ENCODE results near the gene ARHGAP23. TPM values are rescaled to one million over a fixed set of nuclear protein-coding genes. Genes with fewer than 3 reads are reported as not detected.
"Not testable (repeated sequence)": the region's sequence is repeated elsewhere in the genome, so short reads cannot be mapped to it uniquely, and the experiment has no call there.

Gene ARHGAP23
- polyA plus RNA-seq, 1 donor = 23.6 TPM

- WGBS (ENCODE audit: insufficient coverage, low lambda C conversion rate) = no CpG with 5 or more reads among the region's 7 CpGs
- Histone ChIP-seq H3K4me1 (ENCODE audit: control insufficient read depth, insufficient read depth, low read length) (peaks cover 24% of the 10 kb centered on the region), H3K27me3 (ENCODE audit: control insufficient read depth, insufficient read depth, low read length) (peaks cover 2% of the 10 kb centered on the region), H3K36me3 (ENCODE audit: control insufficient read depth, insufficient read depth, low read length) (peaks cover 38% of the 10 kb centered on the region), H3K9me3 (ENCODE audit: control insufficient read depth, low read depth, low read length) (no peaks in the 10 kb centered on the region), H3K4me3 (ENCODE audit: low read length) (no peak overlapping the region), H3K27ac (ENCODE audit: low read length) (no peak overlapping the region)
- DNase-seq = no peak
Measured at GRCh38 chr17:38461683-38462082, 33.4 kb downstream of the ARHGAP23 start.

GRCh38 chr17:38463451-38463858 is 35.2 kb downstream of the ARHGAP23 start:
- peak overlapping the region; percentile 75 for H3K27ac ChIP-seq (ENCODE audit: low read length)
- DNase-seq = no peak
- no peak overlapping the region for H3K4me3 ChIP-seq (ENCODE audit: low read length)
- peaks cover 50% of the 10 kb centered on the region for H3K36me3 ChIP-seq (ENCODE audit: control insufficient read depth, insufficient read depth, low read length)
- peaks cover 2% of the 10 kb centered on the region for H3K27me3 ChIP-seq (ENCODE audit: control insufficient read depth, insufficient read depth, low read length)
- no peaks in the 10 kb centered on the region for H3K9me3 ChIP-seq (ENCODE audit: control insufficient read depth, low read depth, low read length)
- H3K4me1 ChIP-seq (ENCODE audit: control insufficient read depth, insufficient read depth, low read length) = peaks cover 24% of the 10 kb centered on the region
- no CpG with 5 or more reads among the region's 8 CpGs for WGBS (ENCODE audit: insufficient coverage, low lambda C conversion rate)

GRCh38 chr17:38464251-38464722 is 36.0 kb downstream of the ARHGAP23 start:
- H3K27me3 ChIP-seq (ENCODE audit: control insufficient read depth, insufficient read depth, low read length) = peaks cover 2% of the 10 kb centered on the region
- peaks cover 46% of the 10 kb centered on the region for H3K36me3 ChIP-seq (ENCODE audit: control insufficient read depth, insufficient read depth, low read length)
- peak overlapping the region; percentile 42 for H3K4me3 ChIP-seq (ENCODE audit: low read length)
- no peaks in the 10 kb centered on the region for H3K9me3 ChIP-seq (ENCODE audit: control insufficient read depth, low read depth, low read length)
- WGBS (ENCODE audit: insufficient coverage, low lambda C conversion rate) = no CpG with 5 or more reads among the region's 9 CpGs
- H3K4me1 ChIP-seq (ENCODE audit: control insufficient read depth, insufficient read depth, low read length) = peaks cover 24% of the 10 kb centered on the region
- no peak for DNase-seq
- peak overlapping the region; percentile 75 for H3K27ac ChIP-seq (ENCODE audit: low read length)

GRCh38 chr17:38464723-38465390 is 36.6 kb downstream of the ARHGAP23 start:
- H3K36me3 ChIP-seq (ENCODE audit: control insufficient read depth, insufficient read depth, low read length) = peaks cover 43% of the 10 kb centered on the region
- H3K27ac ChIP-seq (ENCODE audit: low read length) = peak overlapping the region; percentile 75
- DNase-seq = peak; percentile 78 to 82
- H3K9me3 ChIP-seq (ENCODE audit: control insufficient read depth, low read depth, low read length) = no peaks in the 10 kb centered on the region
- 10% methylated on average over 2 of the region's 28 CpGs for WGBS (ENCODE audit: insufficient coverage, low lambda C conversion rate)
- H3K4me1 ChIP-seq (ENCODE audit: control insufficient read depth, insufficient read depth, low read length) = peaks cover 23% of the 10 kb centered on the region
- peak overlapping the region; percentile 42 for H3K4me3 ChIP-seq (ENCODE audit: low read length)
- H3K27me3 ChIP-seq (ENCODE audit: control insufficient read depth, insufficient read depth, low read length) = peaks cover 2% of the 10 kb centered on the region

DNA sequence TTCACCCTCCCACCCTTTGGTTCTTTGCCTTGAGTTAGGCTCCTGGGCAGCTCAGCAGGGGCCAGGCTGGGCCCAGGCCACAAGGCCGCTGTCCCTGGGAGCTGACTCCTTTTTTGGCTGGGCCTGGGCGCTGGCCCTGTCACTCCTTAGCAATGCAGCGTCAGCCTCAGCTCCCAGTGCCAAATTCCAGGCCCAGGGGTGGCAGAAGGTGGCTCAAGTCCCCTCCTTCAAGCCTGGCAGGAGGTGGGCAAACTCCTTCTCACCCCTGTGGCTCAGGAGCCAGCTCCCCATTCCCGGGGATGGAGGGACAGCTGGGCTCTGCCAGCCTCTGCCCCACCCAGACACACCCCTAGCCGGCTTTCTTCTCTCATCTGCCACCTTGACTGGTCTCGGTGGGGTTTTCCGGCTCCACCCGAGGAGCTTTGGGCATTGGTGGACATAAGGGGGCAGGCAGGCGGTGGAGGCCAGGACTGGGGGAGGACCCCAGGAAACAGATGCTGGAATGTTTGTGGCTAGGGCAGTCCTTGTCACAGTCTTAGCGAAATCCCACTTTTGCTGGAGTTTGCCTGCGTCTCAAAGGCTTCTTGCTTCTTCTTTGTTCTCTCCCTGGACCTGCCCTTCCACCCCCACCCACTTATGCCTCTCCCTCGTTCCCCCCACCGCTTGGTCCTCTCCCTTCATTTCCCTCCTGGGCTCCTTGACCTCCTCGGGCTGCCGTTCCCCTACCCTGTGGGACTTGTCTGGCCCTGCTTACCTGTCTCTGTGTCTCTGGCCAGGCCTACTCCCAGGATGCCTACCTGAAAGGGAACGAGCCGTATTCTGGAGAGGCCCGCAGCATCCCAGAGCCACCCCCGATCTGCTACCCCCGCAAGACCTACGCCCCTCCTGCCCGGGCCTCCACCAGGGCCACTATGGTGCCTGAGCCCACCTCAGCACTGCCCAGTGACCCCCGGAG is 37.4 kb downstream of the ARHGAP23 start:
- peak overlapping the region; percentile 75 for H3K27ac ChIP-seq (ENCODE audit: low read length)
- peaks cover 2% of the 10 kb centered on the region for H3K27me3 ChIP-seq (ENCODE audit: control insufficient read depth, insufficient read depth, low read length)
- no peak for DNase-seq
- whole genome bisulfite sequencing (ENCODE audit: insufficient coverage, low lambda C conversion rate) = 82% methylated on average over 2 of the region's 23 CpGs
- H3K4me1 ChIP-seq (ENCODE audit: control insufficient read depth, insufficient read depth, low read length) = peaks cover 17% of the 10 kb centered on the region
- H3K4me3 ChIP-seq (ENCODE audit: low read length) = peak overlapping the region; percentile 42
- H3K9me3 ChIP-seq (ENCODE audit: control insufficient read depth, low read depth, low read length) = no peaks in the 10 kb centered on the region
- H3K36me3 ChIP-seq (ENCODE audit: control insufficient read depth, insufficient read depth, low read length) = peaks cover 46% of the 10 kb centered on the region

DNA sequence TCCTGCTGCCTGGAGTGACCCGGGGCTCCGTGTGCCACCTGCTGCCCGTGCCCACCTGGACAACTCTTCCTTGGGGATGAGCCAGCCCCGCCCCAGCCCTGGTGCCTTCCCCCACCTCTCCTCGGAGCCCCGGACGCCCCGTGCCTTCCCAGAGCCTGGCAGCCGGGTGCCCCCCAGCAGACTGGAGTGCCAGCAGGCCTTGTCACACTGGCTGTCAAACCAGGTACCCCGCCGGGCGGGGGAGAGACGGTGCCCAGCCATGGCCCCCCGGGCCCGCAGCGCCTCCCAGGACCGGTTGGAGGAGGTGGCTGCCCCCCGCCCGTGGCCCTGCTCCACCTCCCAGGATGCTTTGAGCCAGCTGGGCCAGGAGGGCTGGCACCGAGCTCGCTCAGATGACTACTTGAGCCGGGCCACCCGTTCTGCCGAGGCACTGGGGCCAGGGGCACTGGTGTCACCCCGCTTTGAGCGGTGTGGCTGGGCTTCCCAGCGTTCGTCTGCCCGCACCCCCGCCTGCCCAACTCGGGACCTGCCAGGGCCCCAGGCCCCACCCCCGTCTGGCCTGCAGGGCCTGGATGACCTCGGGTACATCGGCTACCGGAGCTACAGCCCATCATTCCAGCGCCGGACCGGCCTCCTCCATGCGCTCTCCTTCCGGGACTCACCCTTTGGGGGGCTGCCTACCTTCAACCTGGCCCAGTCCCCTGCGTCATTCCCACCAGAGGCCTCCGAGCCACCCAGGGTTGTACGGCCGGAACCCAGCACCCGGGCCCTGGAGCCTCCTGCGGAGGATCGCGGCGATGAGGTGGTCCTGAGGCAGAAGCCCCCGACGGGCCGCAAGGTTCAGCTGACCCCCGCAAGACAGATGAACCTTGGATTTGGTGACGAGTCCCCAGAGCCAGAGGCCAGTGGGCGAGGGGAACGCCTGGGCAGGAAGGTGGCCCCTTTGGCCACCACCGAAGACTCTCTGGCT is 38.4 kb downstream of the ARHGAP23 start:
- no peak for DNase-seq
- H3K27ac ChIP-seq (ENCODE audit: low read length) = no peak overlapping the region
- peaks cover 2% of the 10 kb centered on the region for H3K27me3 ChIP-seq (ENCODE audit: control insufficient read depth, insufficient read depth, low read length)
- peaks cover 49% of the 10 kb centered on the region for H3K36me3 ChIP-seq (ENCODE audit: control insufficient read depth, insufficient read depth, low read length)
- WGBS (ENCODE audit: insufficient coverage, low lambda C conversion rate) = no CpG with 5 or more reads among the region's 57 CpGs
- no peak overlapping the region for H3K4me3 ChIP-seq (ENCODE audit: low read length)
- H3K4me1 ChIP-seq (ENCODE audit: control insufficient read depth, insufficient read depth, low read length) = peaks cover 15% of the 10 kb centered on the region
- no peaks in the 10 kb centered on the region for H3K9me3 ChIP-seq (ENCODE audit: control insufficient read depth, low read depth, low read length)

DNA sequence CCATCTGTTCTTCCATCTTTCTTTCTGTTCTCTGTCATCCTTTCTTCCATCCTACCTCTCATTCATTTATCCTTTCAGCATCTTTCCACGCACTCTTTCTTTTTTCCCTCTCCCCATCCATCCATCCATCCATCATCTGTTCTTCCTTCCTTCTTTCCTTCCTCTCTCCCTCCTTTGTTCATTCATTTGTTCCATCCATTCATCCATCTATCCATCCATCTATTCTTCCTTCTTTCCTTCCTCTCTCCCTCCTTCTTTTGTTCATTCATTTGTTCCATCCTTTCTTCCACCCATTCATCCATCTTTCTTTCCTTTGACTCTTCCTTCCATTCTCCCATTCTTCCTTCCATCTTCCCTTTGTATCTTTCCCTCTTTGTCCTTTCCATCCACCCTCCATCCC is 39.2 kb downstream of the ARHGAP23 start:
- DNase-seq = no peak
- Histone ChIP-seq H3K4me1 (ENCODE audit: control insufficient read depth, insufficient read depth, low read length) (peaks cover 15% of the 10 kb centered on the region), H3K9me3 (ENCODE audit: control insufficient read depth, low read depth, low read length) (no peaks in the 10 kb centered on the region), H3K27me3 (ENCODE audit: control insufficient read depth, insufficient read depth, low read length) (peaks cover 2% of the 10 kb centered on the region), H3K36me3 (ENCODE audit: control insufficient read depth, insufficient read depth, low read length) (peaks cover 54% of the 10 kb centered on the region), H3K4me3 (ENCODE audit: low read length) (no peak overlapping the region), H3K27ac (ENCODE audit: low read length) (no peak overlapping the region)
- 27% methylated on average over 1 of the region's 1 CpG for WGBS (ENCODE audit: insufficient coverage, low lambda C conversion rate)

DNA sequence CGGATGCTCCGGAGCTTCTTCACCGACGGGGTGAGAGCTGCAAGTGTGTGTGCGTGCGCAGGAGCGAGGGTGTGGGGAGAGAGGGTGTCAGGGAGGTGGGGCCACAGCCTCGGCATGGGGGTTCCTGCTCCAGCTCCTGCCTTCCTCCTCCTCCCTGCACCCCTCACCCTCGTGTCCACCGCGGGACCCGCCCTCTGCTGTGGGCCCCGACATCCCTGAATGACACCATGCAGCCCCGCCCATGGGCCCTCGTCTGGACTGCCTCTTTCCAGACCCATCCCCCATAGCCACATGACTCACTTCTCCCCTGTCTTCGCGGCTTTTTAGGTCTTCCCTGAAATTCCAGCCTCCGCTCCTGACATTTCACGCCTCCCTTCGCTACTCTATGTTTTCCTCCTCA is 41.6 kb downstream of the ARHGAP23 start:
- H3K4me3 ChIP-seq (ENCODE audit: low read length) = no peak overlapping the region
- WGBS (ENCODE audit: insufficient coverage, low lambda C conversion rate) = no CpG with 5 or more reads among the region's 20 CpGs
- no peaks in the 10 kb centered on the region for H3K27me3 ChIP-seq (ENCODE audit: control insufficient read depth, insufficient read depth, low read length)
- DNase-seq = no peak
- peaks cover 40% of the 10 kb centered on the region for H3K36me3 ChIP-seq (ENCODE audit: control insufficient read depth, insufficient read depth, low read length)
- H3K4me1 ChIP-seq (ENCODE audit: control insufficient read depth, insufficient read depth, low read length) = peaks cover 7% of the 10 kb centered on the region
- H3K27ac ChIP-seq (ENCODE audit: low read length) = no peak overlapping the region
- no peaks in the 10 kb centered on the region for H3K9me3 ChIP-seq (ENCODE audit: control insufficient read depth, low read depth, low read length)

DNA sequence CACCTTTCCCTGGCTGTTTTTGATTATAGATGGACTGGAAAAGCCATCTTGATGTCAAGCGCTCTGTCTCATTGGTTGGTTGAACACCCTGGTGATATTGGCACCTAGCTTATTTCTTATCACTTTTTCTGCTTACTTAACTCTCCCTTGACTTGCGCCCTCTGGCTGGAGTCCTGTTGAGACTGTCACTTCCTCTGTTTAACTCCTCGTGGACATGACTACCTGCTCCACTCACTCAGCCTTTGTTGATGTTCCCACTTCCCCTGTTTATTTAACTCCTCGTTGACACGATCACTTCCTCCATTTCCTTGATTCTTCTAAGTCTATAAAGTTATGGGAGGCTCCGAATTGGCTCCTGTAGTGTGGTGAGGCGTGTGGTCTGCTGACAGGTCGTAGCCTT is 43.0 kb downstream of the ARHGAP23 start:
- H3K36me3 ChIP-seq (ENCODE audit: control insufficient read depth, insufficient read depth, low read length) = peaks cover 41% of the 10 kb centered on the region
- not testable (repeated sequence) for H3K27me3 ChIP-seq (ENCODE audit: control insufficient read depth, insufficient read depth, low read length); H3K4me3 ChIP-seq (ENCODE audit: low read length); DNase-seq; H3K9me3 ChIP-seq (ENCODE audit: control insufficient read depth, low read depth, low read length); H3K27ac ChIP-seq (ENCODE audit: low read length); H3K4me1 ChIP-seq (ENCODE audit: control insufficient read depth, insufficient read depth, low read length)
- WGBS (ENCODE audit: insufficient coverage, low lambda C conversion rate) = no CpG with 5 or more reads among the region's 8 CpGs

- H3K36me3 ChIP-seq (ENCODE audit: control insufficient read depth, insufficient read depth, low read length) = peaks cover 21% of the 10 kb centered on the region
- not testable (repeated sequence) for H3K4me3 ChIP-seq (ENCODE audit: low read length); H3K4me1 ChIP-seq (ENCODE audit: control insufficient read depth, insufficient read depth, low read length); H3K27me3 ChIP-seq (ENCODE audit: control insufficient read depth, insufficient read depth, low read length); H3K9me3 ChIP-seq (ENCODE audit: control insufficient read depth, low read depth, low read length); H3K27ac ChIP-seq (ENCODE audit: low read length); DNase-seq
- WGBS (ENCODE audit: insufficient coverage, low lambda C conversion rate) = no CpG with 5 or more reads among the region's 8 CpGs
Measured at GRCh38 chr17:38474666-38475065, 46.4 kb downstream of the ARHGAP23 start.
